Activated CD8-positive, alpha-beta T cell treated with anti-CD3 and anti-CD28 coated beads, Interleukin-2, amount 10 ng/mL, durations not matched to agents 7 days and 5 days (primary cell): Measurements from ENCODE around the gene NPIPB8. TPM values are rescaled to one million over a fixed set of nuclear protein-coding genes. Genes with fewer than 3 reads are reported as not detected.
"Not testable (repeated sequence)": the region's sequence is repeated elsewhere in the genome, so short reads cannot be mapped to it uniquely, and the experiment has no call there.

Experiments
- ATAC-seq: fragments of 150-1000 bp; cut with Tn5 transposase; one replicate; pipeline ENCODE4 v1.10.0; 2021; ENCODE audit warnings: moderate library complexity
- CTCF ChIA-PET: fragments of 350-600 bp; sonication (Branson Sonifier 250); formaldehyde crosslinking; loops from one replicate; lab custom pipeline; 2021; ENCODE audit warnings: antibody characterized with exemption; lab: Charles Lee
- POLR2A ChIA-PET: fragments of 350-600 bp; sonication (Branson Sonifier 250); formaldehyde crosslinking; loops from one replicate; lab custom pipeline; 2021; ENCODE audit warnings: antibody characterized with exemption; lab: Charles Lee
- DNase-seq: peaks from one replicate; pipeline ENCODE4 v3.0.0-alpha.2; 2020
- H3K27ac Mint-ChIP-seq: one replicate; pipeline ENCODE4 v1.8.0; 2021; ENCODE audit warnings: mild to moderate bottlenecking, mixed read lengths
- H3K27me3 Mint-ChIP-seq: one replicate; pipeline ENCODE4 v1.8.0; 2021; ENCODE audit warnings: low read depth, mixed read lengths
- H3K36me3 Mint-ChIP-seq: one replicate; pipeline ENCODE4 v1.8.0; 2021; ENCODE audit warnings: low read depth, mixed read lengths
- H3K4me1 Mint-ChIP-seq: one replicate; pipeline ENCODE4 v1.8.0; 2021; ENCODE audit warnings: low read depth, mixed read lengths
- H3K4me3 Mint-ChIP-seq: one replicate; pipeline ENCODE4 v1.8.0; 2021; ENCODE audit warnings: mild to moderate bottlenecking, mixed read lengths
- H3K9me3 Mint-ChIP-seq: one replicate; pipeline ENCODE4 v1.8.0; 2022; ENCODE audit warnings: mixed read lengths; ENCODE audit not compliant: insufficient read depth
- total RNA-seq, 2 experiments: library from RNA; stranded (reverse); gene quantifications; one replicate each; pipeline ENCODE4 v1.2.3, GENCODE V29; 2021

NPIPB8 gene
- total RNA-seq, 2 experiments from 2014 or later = 0.89 to 1.0 TPM

DNA sequence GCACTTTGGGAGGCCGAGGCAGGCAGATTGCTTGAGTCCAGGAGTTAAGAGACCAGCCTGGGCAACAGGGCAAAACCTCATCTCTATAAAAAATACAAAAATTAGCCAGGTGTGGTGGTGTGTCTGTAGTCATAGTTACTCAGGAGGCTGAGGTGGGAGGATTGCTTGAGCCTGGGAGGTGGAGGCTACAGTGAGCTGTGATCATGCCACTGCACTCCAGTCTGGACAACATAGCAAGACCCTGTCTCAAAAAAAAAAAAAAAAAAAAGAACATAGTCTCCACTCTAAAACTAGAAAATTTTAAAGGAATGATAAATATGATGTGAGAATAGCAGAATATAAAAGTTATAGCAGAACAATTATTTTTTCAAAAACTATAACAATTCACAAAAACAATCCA, 17.5 kb upstream of the NPIPB8 start:
- Mint-ChIP-seq H3K4me1 (peaks cover 20% of the 10 kb centered on the region), H3K36me3 (peaks cover 12% of the 10 kb centered on the region)
- H3K9me3 Mint-ChIP-seq, H3K27ac Mint-ChIP-seq, CTCF ChIA-PET, H3K27me3 Mint-ChIP-seq, DNase-seq, POLR2A ChIA-PET, ATAC-seq, H3K4me3 Mint-ChIP-seq: not testable (repeated sequence)

DNA sequence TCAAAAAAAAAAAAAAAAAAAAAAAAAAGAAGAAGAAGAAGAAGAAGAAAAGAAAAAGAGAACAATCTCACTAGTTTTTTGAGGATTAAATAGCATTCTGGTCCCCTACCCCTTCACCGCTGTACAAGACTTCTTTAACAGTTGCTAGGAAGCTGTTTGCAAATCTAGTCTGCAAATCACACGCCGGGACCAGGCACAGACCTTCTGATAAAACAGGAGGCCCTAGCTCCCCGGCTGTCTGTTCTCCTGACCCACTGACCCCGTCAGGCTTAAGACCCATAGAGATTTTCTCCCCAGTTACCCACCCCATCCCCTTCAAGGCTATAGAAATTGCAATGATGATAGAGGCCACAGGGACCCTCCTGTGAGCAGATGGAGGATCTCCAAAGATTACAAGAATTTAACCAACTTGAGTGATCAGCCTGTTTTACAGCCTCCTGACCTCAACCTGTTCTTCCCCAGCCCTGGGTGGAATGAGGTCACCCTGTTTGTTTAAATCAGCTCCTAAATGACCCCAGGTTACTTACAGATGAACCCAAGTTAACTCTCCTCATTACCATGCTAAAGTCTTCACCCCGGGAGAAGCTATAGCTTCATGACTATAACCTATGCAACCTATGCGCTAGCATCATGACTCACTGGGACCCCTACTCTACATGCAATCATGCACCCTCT, 16.2 kb upstream of the NPIPB8 start:
- CTCF ChIA-PET = no interaction called here
- H3K4me1 Mint-ChIP-seq = peaks cover 20% of the 10 kb centered on the region
- no peaks in the 10 kb centered on the region for H3K9me3 Mint-ChIP-seq
- peaks cover 12% of the 10 kb centered on the region for H3K36me3 Mint-ChIP-seq
- POLR2A ChIA-PET = interaction anchor here (1.5 kb wide), 1 partner anchor 130 kb away, joined by 3 read pairs; the partner anchor contains the start of gene CLN3
- peaks cover 6% of the 10 kb centered on the region for H3K27me3 Mint-ChIP-seq
- ATAC-seq = no peak
- H3K27ac Mint-ChIP-seq = peak overlapping the region; percentile 14
- DNase-seq = no peak
- peak overlapping the region; percentile 85 for H3K4me3 Mint-ChIP-seq

DNA sequence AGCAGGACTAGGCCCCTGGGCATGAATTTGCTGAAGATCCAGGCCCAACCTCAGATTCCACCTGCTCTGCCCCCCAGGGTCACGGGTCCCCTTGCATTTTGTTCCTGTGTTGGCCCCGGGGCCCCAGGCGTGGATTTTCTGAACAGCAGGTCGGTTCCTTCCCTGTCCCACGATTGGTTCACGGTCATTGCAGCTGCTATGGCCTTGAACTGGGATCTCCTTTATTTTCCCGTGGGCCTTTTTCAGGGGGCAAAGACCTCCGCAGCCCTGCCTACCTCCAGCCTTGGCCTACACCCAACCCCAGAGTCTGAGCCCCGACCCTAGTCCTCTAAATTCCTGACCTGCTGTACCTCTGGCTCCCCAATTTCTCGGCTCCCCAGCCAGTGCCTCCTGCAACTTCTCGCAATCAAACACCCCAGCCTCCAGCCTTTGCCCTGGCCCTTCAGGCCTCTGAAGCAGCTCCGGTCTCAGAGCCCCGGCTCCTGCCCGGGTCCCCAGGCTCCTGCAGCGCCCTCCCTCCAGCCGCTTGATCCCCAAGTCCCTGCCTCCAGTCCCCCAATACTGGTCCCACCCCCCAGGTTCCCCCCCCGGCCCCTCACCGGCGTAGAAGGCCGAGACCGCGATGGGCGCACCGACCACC, 15.2 kb upstream of the NPIPB8 start:
- H3K27me3 Mint-ChIP-seq, H3K9me3 Mint-ChIP-seq, ATAC-seq, DNase-seq: not testable (repeated sequence)
- Mint-ChIP-seq H3K36me3 (peaks cover 12% of the 10 kb centered on the region), H3K4me1 (peaks cover 20% of the 10 kb centered on the region), H3K27ac (peak overlapping the region; percentile 81), H3K4me3 (peak overlapping the region; percentile 85)
- POLR2A ChIA-PET = interaction anchor here (1.2 to 1.5 kb wide), 2 partner anchors 69 to 131 kb away, joined by 3 read pairs; partner anchors contain the start of genes CLN3 and SGF29
- CTCF ChIA-PET = interaction anchor here (1.1 kb wide), 1 partner anchor 88 kb away, joined by 3 read pairs; no protein-coding TSS in a partner anchor

DNA sequence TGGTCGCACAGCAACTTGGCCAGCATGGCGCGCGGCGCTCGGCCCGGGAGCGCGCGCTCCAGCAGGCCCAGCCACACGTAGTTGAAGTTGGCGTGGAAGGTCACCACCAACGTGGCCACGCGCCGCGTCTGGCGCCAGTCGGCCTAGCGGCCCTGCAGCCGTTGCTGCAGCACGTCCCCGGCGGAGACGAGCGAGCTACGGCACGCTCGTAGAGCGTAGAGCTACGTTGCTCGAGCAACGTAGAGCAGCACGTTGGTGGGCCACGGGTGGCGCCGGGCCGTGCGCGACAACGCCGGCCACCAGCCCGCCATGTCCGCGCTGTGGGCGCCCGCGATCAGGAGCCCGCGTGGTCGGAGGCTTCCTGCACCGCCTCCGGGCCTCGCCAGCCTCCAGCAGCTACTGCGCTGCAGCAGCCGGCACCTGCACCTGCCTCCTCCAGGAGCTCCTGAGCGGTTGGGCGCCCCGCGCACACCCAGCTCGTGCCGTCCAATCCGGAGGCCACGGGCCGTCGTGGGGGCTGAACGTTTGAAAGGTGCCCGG, 14.6 kb upstream of the NPIPB8 start:
- Mint-ChIP-seq H3K4me1 (peaks cover 20% of the 10 kb centered on the region), H3K4me3 (peak overlapping the region; percentile 85), H3K27me3 (peaks cover 7% of the 10 kb centered on the region), H3K27ac (peak overlapping the region; percentile 81), H3K9me3 (no peaks in the 10 kb centered on the region), H3K36me3 (peaks cover 8% of the 10 kb centered on the region)
- DNase-seq = peak; percentile 77
- ChIA-PET POLR2A (interaction anchor here (0.5 to 1.2 kb wide), 2 partner anchors 69 to 247 kb away, joined by 3 to 4 read pairs; partner anchors contain the start of gene SGF29), CTCF (interaction anchor here (1.1 kb wide), 1 partner anchor 88 kb away, joined by 3 read pairs; no protein-coding TSS in a partner anchor)
- ATAC-seq = peak; percentile 99

DNA sequence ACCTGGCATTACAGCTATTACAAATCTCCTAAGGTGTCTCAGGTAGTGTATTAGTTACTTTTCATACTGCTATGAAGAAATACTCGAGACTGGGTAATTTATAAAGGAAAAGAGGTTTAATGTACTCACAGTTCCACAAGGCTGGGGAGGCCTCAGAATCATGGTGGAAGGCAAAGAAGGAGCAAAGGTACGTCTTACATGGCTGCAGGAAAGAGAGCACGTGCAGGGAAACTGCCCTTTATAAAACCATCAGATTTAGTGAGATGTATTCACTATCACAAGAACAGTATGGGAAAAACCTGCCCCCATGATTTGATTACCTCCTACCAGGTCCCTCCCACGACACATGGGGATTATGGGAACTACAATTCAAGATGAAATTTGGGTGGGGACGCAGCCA, 7.0 kb upstream of the NPIPB8 start:
- H3K36me3 Mint-ChIP-seq = not testable (repeated sequence)

DNA sequence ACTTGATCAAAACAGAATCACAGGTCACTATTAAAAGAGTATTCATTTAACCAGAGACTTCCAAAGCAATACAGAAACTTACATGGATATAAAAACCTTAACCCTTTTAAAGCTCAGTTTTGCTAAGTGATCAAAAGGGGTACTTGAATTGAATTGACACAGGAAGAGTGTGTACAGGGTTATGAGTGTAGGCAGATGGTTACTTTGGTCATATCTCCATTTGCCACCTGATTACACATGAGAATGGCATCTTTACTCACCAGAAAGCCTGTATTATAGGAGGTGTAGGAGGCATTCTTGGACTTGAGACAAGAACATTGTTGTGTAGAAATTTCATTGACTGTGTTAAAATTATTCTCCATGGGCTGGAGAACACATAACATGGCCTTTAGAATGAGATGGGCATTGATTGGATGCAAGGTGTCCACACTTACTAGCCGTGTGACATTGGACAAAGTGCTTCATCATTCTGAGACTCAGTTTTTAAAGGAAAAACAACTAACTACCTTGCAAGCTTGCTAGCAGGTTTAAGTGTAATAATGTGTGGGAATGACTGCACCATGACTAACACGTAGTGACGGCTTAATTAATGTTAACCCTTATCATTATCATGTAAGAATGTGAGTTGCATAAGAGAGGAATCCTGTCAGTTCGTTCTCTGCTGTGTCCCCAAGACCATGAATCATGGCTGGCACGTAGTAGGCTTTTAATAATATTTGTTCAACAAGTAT, 1.6 kb upstream of the NPIPB8 start:
- H3K4me1 Mint-ChIP-seq, POLR2A ChIA-PET, H3K36me3 Mint-ChIP-seq, CTCF ChIA-PET, H3K27me3 Mint-ChIP-seq, DNase-seq, H3K4me3 Mint-ChIP-seq, H3K9me3 Mint-ChIP-seq, ATAC-seq, H3K27ac Mint-ChIP-seq: not testable (repeated sequence)

More for the DNA sequence above, 7.0 kb upstream of the NPIPB8 start:
- H3K4me3 Mint-ChIP-seq, CTCF ChIA-PET, DNase-seq, H3K27me3 Mint-ChIP-seq, H3K27ac Mint-ChIP-seq, H3K4me1 Mint-ChIP-seq, POLR2A ChIA-PET, ATAC-seq, H3K9me3 Mint-ChIP-seq: not testable (repeated sequence)

DNA sequence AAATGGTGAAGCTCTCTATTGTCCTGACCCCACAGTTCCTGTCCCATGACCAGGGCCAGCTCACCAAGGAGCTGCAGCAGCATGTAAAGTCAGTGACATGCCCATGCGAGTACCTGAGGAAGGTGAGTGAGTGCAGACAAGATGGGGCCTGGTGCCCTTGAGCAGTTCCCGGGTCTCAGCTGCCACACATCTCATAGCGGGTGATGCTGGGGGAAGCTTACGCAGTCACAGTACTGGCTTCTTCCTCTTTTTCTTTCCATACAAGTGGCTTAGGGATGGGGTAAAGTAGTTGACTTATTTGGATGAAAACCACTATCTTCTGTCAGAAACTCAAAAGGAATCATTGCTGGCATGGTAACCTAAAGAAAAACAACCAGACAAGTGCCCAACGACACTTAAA, 494 bp downstream of the NPIPB8 start:
- ATAC-seq, POLR2A ChIA-PET, H3K4me3 Mint-ChIP-seq, H3K27ac Mint-ChIP-seq, H3K4me1 Mint-ChIP-seq, H3K27me3 Mint-ChIP-seq, CTCF ChIA-PET, H3K36me3 Mint-ChIP-seq, H3K9me3 Mint-ChIP-seq, DNase-seq: not testable (repeated sequence)

DNA sequence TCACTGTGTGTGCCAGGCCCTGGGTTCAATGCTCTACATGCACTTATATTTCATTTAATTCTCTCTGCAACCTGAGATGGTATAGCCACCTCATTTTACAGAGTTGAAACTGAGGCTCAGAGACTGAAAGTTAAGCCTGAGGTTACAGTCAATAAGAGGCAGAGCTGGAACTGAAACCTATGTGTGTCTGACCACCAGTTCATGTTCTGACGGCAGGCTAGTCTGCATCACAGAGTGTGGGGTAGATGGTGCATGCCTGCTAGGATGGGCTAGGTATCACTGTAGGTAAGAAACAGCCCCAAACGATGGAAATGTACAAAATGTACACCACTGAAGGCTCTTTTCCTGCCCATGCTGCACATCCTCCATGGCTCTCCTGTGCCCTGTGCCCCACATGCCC, 2.1 kb downstream of the NPIPB8 start:
- ATAC-seq, H3K27me3 Mint-ChIP-seq, H3K9me3 Mint-ChIP-seq, POLR2A ChIA-PET, H3K4me1 Mint-ChIP-seq, DNase-seq, H3K27ac Mint-ChIP-seq, H3K36me3 Mint-ChIP-seq, CTCF ChIA-PET, H3K4me3 Mint-ChIP-seq: not testable (repeated sequence)

DNA sequence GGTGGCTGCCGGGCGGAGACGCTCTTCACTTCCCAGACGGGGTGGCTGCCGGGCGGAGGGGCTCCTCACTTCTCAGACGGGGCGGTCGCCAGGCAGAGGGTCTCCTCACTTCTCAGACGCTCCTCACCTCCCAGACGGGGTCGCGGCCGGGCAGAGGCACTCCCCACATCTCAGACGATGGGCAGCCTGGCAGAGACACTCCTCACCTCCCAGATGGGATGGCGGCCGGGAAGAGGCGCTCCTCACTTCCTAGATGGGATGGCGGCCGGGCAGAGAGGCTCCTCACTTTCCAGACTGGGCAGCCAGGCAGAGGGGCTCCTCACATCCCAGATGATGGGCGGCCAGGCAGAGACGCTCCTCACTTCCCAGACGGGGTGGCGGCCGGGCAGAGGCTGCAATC, 28.4 kb downstream of the NPIPB8 start:
- H3K36me3 Mint-ChIP-seq, H3K4me3 Mint-ChIP-seq, POLR2A ChIA-PET, H3K27me3 Mint-ChIP-seq, H3K4me1 Mint-ChIP-seq, CTCF ChIA-PET, ATAC-seq, H3K27ac Mint-ChIP-seq, DNase-seq, H3K9me3 Mint-ChIP-seq: not testable (repeated sequence)

DNA sequence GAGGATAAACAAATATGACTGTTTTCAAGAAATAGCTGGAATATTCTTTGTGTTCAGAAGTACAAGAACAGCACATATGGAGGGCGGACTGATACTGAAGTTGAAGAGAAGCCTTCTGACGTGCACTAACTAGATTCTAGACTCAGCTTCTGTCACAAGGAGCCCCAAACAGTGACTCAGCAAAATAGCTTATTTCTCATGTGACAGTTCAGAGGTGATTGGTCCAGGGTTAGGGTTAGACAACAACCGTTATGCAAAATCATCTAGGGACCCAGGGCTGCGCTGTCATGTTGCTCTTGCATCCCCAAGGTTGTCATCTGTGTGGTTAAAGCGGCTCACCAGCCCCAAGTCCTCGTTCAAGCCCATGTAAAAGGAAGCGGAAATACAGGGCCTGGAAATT, 29.6 kb downstream of the NPIPB8 start:
- CTCF ChIA-PET, H3K4me3 Mint-ChIP-seq, H3K9me3 Mint-ChIP-seq, H3K27ac Mint-ChIP-seq, POLR2A ChIA-PET, ATAC-seq, H3K4me1 Mint-ChIP-seq, H3K27me3 Mint-ChIP-seq, DNase-seq, H3K36me3 Mint-ChIP-seq: not testable (repeated sequence)

DNA sequence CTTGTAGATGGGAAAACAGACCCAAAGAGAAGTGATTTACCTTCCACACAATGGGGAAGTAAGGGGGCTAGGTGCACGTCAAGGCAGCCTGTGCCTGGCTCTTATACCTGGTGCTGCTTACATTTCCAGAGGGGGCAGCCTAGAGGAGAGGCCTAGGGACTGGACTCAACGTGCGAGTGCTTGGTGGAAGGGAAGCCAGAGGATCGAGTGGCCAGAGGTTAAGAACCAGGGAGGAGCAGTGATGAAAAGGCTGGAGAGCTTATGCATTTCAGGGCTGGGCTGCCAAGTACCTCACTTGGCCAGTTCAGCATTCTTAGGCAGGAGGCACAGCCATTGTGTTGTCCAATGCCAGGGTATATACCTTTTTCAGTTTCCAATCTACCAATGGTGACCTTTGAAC, 30.3 kb downstream of the NPIPB8 start:
- H3K36me3 Mint-ChIP-seq, POLR2A ChIA-PET, H3K4me3 Mint-ChIP-seq, H3K27me3 Mint-ChIP-seq, CTCF ChIA-PET, ATAC-seq, H3K4me1 Mint-ChIP-seq, DNase-seq, H3K9me3 Mint-ChIP-seq, H3K27ac Mint-ChIP-seq: not testable (repeated sequence)
